Esophagus muscularis mucosa (tissue), 4 donors: ENCODE measurements around the gene ST3GAL3. TPM values are rescaled to one million over a fixed set of nuclear protein-coding genes. Genes with fewer than 3 reads are reported as not detected.

Experiments used
- DNase-seq: peaks from one replicate; pipeline ENCODE4 v3.0.0-alpha.2; 2017; ENCODE audit errors: extremely low spot score
- H3K27ac ChIP-seq, 4 donors: fragments of 200-600 bp; sonication (generic); replicated peaks in 1 of 4; 1 replicate in 3 of 4; 2 replicates in 1 of 4; pipeline ENCODE4 v1.5.1; 2016 to 2019; ENCODE audit warnings: mild to moderate bottlenecking in 1 of 4
- H3K27me3 ChIP-seq, 4 donors: fragments of 200-600 bp; sonication (generic); one replicate each; pipeline versions ENCODE4 v1.5.1 to v1.6.0; 2016 to 2019
- H3K36me3 ChIP-seq, 4 donors: fragments of 200-600 bp; sonication (generic); one replicate each; pipeline ENCODE4 v1.5.1; 2016 to 2019
- H3K4me1 ChIP-seq, 4 donors: fragments of 200-600 bp; sonication (generic); one replicate each; pipeline ENCODE4 v1.5.1; 2016 to 2019
- H3K4me3 ChIP-seq, 4 donors: fragments of 200-600 bp; sonication (generic); 1 replicate in 2 of 4; 2 replicates in 2 of 4; pipeline ENCODE4 v1.5.1; 2016 to 2019; ENCODE audit warnings: mild to moderate bottlenecking in 4 of 4, moderate library complexity in 1 of 4
- H3K9me3 ChIP-seq, 4 donors: fragments of 200-600 bp; sonication (generic); 1 replicate in 3 of 4; 2 replicates in 1 of 4; pipeline ENCODE4 v1.5.1; 2016 to 2019
- CTCF ChIP-seq, 3 experiments: fragments of 200-600 bp in 2 of 3; fragments of 450-650 bp in 1 of 3; sonication (generic) in 2 of 3; IDR thresholded peaks; one replicate each; pipeline ENCODE4 v1.5.1; 2017 to 2019; ENCODE audit warnings: antibody characterized with exemption in 3 of 3, mild to moderate bottlenecking in 2 of 3, moderate library complexity in 1 of 3
- EP300 ChIP-seq: sonication (generic); formaldehyde crosslinking; IDR thresholded peaks from one replicate; pipeline ENCODE4 v1.6.1; 2017; ENCODE audit warnings: antibody characterized with exemption
- POLR2A ChIP-seq: fragments of 450-650 bp; IDR thresholded peaks from one replicate; pipeline ENCODE4 v1.6.1; 2017; ENCODE audit warnings: antibody characterized with exemption, moderate library complexity, mild to moderate bottlenecking, low read depth
- POLR2AphosphoS5 ChIP-seq, 2 donors: sonication (generic); formaldehyde crosslinking; IDR thresholded peaks; one replicate each; pipeline ENCODE4 v1.6.1; 2017; ENCODE audit warnings: antibody characterized with exemption in 2 of 2
- WGBS: methylation state at CpG from one replicate; pipeline ENCODE4 v1.1.5; 2018; 5-methylcytosine and 5-hydroxymethylcytosine counted together
- intact Hi-C: fragments of 100-400 bp; cut with DNase I; formaldehyde crosslinking; loops from one replicate; pipeline ENCODE4 v1.15.1; 2023
- total RNA-seq, 4 donors: library from RNA; depleted of rRNA; stranded (reverse); fragments of >200 nt; gene quantifications; one replicate each; pipeline versions ENCODE4 v1.1.0 to v1.2.1, GENCODE V29; 2016

Gene ST3GAL3
- total RNA-seq, 4 donors from 2014 or later = 23.3 to 37.1 (median 30.1) TPM

DNA sequence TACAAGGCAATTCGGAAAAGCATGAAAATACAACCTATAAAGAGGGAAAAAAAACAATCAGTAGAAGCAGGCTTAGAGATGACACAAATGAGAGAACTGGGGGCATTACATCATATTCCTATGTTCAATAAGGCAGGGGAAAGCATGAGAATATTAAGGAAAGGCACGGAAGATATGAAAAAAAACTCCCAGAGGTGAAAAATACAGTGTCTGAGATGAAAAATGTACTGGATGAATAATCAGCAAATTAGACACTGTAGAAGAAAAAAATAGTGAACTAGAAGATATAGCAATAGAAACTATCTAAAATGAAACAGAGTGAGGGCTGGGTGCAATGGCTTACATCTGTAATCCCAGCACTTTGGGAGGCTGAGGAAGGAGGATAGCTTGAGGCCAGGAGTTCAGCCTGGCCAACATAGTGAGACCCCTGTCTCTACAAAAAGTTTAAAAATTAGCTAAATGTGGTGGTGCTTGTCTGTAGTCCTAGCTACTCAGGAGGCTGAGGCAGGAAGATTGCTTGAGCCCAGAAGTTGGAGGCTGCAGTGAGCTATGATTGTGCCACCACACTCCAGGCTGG lies 101.8 kb downstream of the ST3GAL3 start:
- H3K27me3 ChIP-seq = no peaks in the 10 kb centered on the region
- WGBS = 99% methylated on average over 2 of the region's 2 CpGs
- no peak overlapping the region for H3K27ac ChIP-seq
- peaks cover 0 to 10% (median 4%) of the 10 kb centered on the region in 4 donors for H3K4me1 ChIP-seq
- intact Hi-C loops = no loop called here
- DNase-seq = no peak
- no peak for TF ChIP-seq EP300
- no peak for TF ChIP-seq CTCF (IDR thresholded peaks at IDR 0.05)
- TF ChIP-seq POLR2A = no peak
- TF ChIP-seq POLR2AphosphoS5 (IDR thresholded peaks at IDR 0.05) = no peak
- H3K4me3 ChIP-seq = no peak overlapping the region
- peaks cover 0 to 8% (median 2%) of the 10 kb centered on the region in 4 donors for H3K36me3 ChIP-seq
- no peaks in the 10 kb centered on the region for H3K9me3 ChIP-seq

GRCh38 chr1:43812579-43812978 lies 105.2 kb downstream of the ST3GAL3 start:
- intact Hi-C loops = no loop called here
- Histone ChIP-seq H3K4me1 (peaks cover 0 to 10% (median 4%) of the 10 kb centered on the region in 4 donors), H3K36me3 (peaks cover 6 to 23% (median 16%) of the 10 kb centered on the region in 4 donors), H3K27ac (no peak overlapping the region), H3K4me3 (no peak overlapping the region), H3K27me3 (no peaks in the 10 kb centered on the region), H3K9me3 (no peaks in the 10 kb centered on the region)
- DNase-seq = no peak
- TF ChIP-seq CTCF (IDR thresholded peaks at IDR 0.05) (no peak), POLR2AphosphoS5 (IDR thresholded peaks at IDR 0.05) (no peak), POLR2A (no peak), EP300 (no peak)
- 84% methylated on average over 3 of the region's 3 CpGs for WGBS

DNA sequence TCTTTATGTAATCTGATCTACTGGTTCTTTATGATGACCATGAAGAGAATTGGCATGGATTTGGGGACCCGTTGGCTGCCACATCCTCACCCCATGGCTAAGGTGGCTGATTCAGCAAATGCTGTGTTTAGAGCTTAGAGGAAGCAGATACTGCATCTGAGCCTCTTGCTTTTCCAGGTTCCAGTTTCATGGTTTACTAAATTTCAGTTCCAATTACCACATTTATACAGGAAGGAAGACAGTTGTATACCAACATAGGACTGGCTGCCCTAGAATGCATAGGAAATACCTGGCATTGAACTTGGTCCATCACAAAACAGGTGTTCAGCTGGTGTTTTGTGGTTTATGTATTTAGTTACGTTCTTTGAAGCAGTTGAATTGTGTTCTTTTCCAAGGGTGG lies 107.1 kb downstream of the ST3GAL3 start:
- 86% methylated on average over 2 of the region's 2 CpGs for WGBS
- peaks cover 6 to 37% (median 20%) of the 10 kb centered on the region in 4 donors for H3K36me3 ChIP-seq
- TF ChIP-seq CTCF (IDR thresholded peaks at IDR 0.05) (no peak), POLR2A (no peak), EP300 (no peak), POLR2AphosphoS5 (IDR thresholded peaks at IDR 0.05) (no peak)

GRCh38 chr1:43817304-43817939 lies 110.1 kb downstream of the ST3GAL3 start:
- TF ChIP-seq CTCF (IDR thresholded peaks at IDR 0.05) (no peak), POLR2AphosphoS5 (IDR thresholded peaks at IDR 0.05) (no peak), POLR2A (no peak), EP300 (no peak)
- DNase-seq = no peak
- Histone ChIP-seq H3K4me1 (peaks cover 14 to 25% (median 19%) of the 10 kb centered on the region in 4 donors), H3K27me3 (no peaks in the 10 kb centered on the region), H3K36me3 (peaks cover 6 to 42% (median 21%) of the 10 kb centered on the region in 4 donors), H3K9me3 (peaks cover 0 to 13% (median 11%) of the 10 kb centered on the region in 4 donors), H3K4me3 (no peak overlapping the region), H3K27ac (no peak overlapping the region)
- intact Hi-C loops = no loop called here

More for the DNA sequence above, 107.1 kb downstream of the ST3GAL3 start:
- no peak overlapping the region for H3K4me3 ChIP-seq
- peaks cover 0 to 13% (median 11%) of the 10 kb centered on the region in 4 donors for H3K9me3 ChIP-seq
- intact Hi-C loops = no loop called here
- no peaks in the 10 kb centered on the region for H3K27me3 ChIP-seq
- no peak overlapping the region for H3K27ac ChIP-seq
- peaks cover 0 to 10% (median 4%) of the 10 kb centered on the region in 4 donors for H3K4me1 ChIP-seq
- DNase-seq = no peak
